Sciatic nerve (tissue), 2 donors: Measurements from ENCODE around the gene MAN2B2. TPM values are rescaled to one million over a fixed set of nuclear protein-coding genes. Genes with fewer than 3 reads are reported as not detected.

Experiments
- ATAC-seq: fragments of 200-7000 bp; cut with Tn5 transposase; one replicate; pipeline ENCODE4 v1.9.1; 2020; ENCODE audit warnings: mild to moderate bottlenecking, moderate library complexity
- DNase-seq: peaks from one replicate; pipeline ENCODE4 v3.0.0-alpha.2; 2020; ENCODE audit warnings: low spot score
- intact Hi-C: fragments of 100-400 bp; cut with DNase I; formaldehyde crosslinking; loops from one replicate; pipeline ENCODE4 v1.14.2; 2022
- total RNA-seq: library from RNA; stranded (reverse); fragmentation: NEBNext Ultra II Directional; extraction: Animal tissue kit (Norgen Biotek cat#: 25700); gene quantifications from one replicate; pipeline ENCODE4 v1.2.1, GENCODE V29; 2021
- donor health status: DM: no; HTN: no; CAD: no.
- donor health status: DM: no; HTN: no; CAD: no.

The MAN2B2 gene
- total RNA-seq, 1 donor from 2014 or later = 27.2 TPM

DNA sequence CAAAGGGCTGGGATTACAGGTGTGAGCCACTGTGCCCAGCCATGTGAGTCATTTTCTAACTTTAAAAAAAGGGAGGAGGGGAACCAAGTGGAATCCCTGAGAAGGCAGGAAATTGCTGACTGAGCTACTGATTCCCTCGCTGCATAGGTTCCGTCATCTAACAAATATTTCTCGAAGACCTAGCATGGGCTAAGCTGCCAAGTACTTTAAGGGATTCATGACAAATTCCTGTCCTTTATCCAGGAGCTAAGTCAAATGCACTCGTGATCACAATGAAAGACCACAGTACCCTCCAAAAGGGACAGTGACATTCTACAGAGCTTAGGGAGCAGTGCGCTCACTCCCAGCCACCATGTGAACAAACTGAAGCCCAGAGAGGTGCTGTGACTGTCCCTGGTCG, 33.2 kb upstream of the MAN2B2 start:
- intact Hi-C loops = no loop called here
- ATAC-seq = no peak
- no peak for DNase-seq

- no peak for ATAC-seq
- intact Hi-C loops = no loop called here
- DNase-seq = no peak
Observed at GRCh38 chr4:6542951-6543350, 32.0 kb upstream of the MAN2B2 start.

DNA sequence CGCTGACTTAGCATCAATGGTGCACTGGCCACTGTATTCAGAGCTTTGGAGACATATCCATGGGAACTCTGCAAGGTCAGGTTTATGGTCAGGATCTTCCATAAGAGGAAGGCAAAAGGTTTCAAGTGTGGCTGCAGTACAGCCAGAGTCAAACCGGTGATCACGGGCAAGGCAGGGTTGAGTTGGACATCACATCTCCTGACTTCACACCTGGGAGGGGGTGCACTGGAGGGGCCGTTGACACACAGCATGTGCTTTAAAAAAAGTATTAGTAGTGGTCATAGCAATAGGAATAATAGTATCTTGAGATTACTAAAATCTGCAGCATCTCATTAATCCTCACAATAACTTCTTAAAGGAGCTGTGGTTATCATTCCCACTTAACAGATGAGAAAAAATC, 28.9 kb upstream of the MAN2B2 start:
- ATAC-seq (no peak), DNase-seq (no peak)
- intact Hi-C loops = no loop called here

- intact Hi-C loops = no loop called here
- DNase-seq (no peak), ATAC-seq (no peak)
Observed at GRCh38 chr4:6546681-6547447, 28.1 kb upstream of the MAN2B2 start.

GRCh38 chr4:6548201-6548881, 26.6 kb upstream of the MAN2B2 start:
- ATAC-seq (no peak), DNase-seq (no peak)
- intact Hi-C loops = no loop called here

DNA sequence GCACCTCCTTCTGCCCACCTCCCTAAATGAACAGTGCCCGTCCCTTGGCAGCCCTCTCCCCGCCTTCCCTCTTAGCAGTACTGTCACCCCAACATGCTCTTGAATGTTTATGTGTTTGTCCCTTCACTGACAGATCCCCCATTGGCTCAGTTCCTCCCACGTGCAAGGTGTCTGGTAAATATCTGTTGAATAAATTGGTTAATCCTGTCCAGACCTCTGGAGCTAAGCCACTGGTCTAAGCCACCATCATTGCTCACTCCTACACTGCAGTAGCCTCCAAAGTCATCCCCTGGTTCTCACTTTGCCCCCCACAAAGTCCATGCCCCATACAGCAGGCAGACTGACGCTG, 26.1 kb upstream of the MAN2B2 start:
- DNase-seq (no peak), ATAC-seq (no peak)
- intact Hi-C loops = no loop called here

- DNase-seq (no peak), ATAC-seq (no peak)
- intact Hi-C loops = no loop called here
Observed at GRCh38 chr4:6549445-6549844, 25.5 kb upstream of the MAN2B2 start.

- intact Hi-C loops = no loop called here
- DNase-seq = no peak
- ATAC-seq = no peak
Observed at GRCh38 chr4:6549890-6550620, 24.9 kb upstream of the MAN2B2 start.

DNA sequence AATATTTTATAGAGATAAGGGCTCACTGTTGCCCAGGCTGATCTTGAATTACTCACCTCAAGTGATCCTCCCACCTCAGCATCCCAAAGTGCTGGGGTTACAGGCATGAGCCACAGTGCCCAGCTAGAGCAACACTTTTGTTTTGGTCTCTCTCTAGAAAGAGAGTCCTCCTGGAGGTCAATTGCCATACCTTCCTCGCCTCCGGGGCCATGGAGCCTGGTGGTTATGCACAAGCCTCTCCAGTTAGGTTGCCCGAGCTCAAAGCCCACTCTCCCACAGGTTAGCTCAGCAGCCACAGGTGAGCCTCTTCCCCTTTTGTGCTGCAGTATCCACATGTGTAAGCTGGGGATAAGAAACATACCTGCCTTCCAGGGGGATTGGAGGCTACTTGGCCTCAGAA, 24.2 kb upstream of the MAN2B2 start:
- intact Hi-C loops = no loop called here
- no peak for ATAC-seq

GRCh38 chr4:6551660-6552059, 23.3 kb upstream of the MAN2B2 start:
- ATAC-seq = no peak
- intact Hi-C loops = no loop called here
- no peak for DNase-seq

More for the DNA sequence above, 24.2 kb upstream of the MAN2B2 start:
- no peak for DNase-seq

DNA sequence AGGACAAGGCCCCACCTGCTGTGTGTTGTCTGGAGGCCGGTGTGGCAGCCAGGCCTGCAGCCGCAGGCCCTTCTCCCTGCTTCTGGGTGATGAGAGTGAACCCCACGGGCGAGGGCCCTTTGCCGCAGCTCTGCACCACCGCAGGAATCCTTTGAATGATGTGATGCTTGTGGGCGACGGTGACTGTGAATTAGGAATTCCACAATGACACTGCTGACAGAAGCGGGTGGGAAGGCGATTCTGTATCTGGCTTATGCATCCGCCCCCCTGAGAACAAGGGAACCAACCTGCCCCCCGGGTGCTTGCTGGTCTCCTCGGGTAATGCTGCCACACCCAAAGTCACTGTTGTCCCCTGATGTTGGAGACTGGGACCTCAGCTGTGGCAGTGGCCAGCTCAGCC, 19.5 kb upstream of the MAN2B2 start:
- ATAC-seq = no peak
- DNase-seq = no peak
- intact Hi-C loops = no loop called here

DNA sequence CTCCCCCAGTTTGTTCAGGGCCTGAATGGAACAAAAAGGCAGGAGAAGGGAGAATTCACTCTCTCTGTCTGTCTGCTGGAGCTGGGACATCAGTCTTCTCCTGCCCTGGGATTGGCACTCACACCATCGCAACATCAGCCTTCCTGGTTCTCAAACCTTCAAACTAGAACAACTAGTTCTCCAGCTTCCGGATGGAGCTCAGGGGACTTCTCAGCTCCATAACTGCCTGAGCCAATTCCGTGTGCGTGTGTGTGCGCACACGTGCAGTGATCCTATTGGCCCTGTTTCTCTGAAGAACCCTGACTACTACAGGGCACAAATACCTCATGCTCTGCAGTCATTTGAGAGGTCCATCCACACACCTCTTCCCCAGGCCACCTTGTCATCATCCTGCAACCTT, 18.7 kb upstream of the MAN2B2 start:
- no peak for DNase-seq
- no peak for ATAC-seq
- intact Hi-C loops = no loop called here

- DNase-seq (no peak), ATAC-seq (no peak)
- intact Hi-C loops = no loop called here
Observed at GRCh38 chr4:6557185-6557584, 17.8 kb upstream of the MAN2B2 start.

GRCh38 chr4:6557856-6558255, 17.1 kb upstream of the MAN2B2 start:
- intact Hi-C loops = no loop called here
- DNase-seq (no peak), ATAC-seq (no peak)

GRCh38 chr4:6560416-6561172, 14.4 kb upstream of the MAN2B2 start:
- no peak for ATAC-seq
- intact Hi-C loops = no loop called here
- no peak for DNase-seq

GRCh38 chr4:6561173-6561516, 13.8 kb upstream of the MAN2B2 start:
- ATAC-seq = no peak
- intact Hi-C loops = no loop called here

DNA sequence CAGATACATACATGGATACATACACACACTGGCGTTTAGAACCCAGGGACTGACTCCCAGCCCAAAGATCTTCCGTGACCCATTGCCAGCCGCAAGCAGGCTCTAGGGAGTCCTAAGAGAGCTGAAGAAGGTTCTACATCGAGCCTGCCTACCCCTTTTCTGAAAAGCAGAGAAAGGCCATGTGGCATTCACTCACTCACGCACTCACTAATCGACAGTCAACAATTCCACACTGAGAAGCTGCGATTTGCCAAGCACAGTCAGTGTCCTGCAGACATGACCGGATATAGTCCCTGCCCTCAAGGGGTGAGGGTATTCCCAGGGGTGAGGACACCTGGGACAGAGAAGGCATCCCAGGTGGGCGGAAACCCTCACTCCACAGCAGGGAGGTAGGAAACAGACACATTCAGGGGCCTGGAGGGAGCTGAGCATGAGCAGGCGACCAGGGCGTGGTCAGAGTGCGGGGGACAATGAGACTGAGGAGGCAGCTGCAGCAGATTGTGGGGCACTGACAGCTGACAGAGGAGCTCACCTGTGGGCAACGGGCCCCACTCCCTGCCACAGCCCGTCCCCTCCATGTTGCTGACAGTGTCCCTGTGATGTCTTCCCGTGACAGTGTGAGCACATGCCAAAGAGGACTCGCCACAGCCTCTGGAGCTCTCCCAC, 13.2 kb upstream of the MAN2B2 start:
- DNase-seq (no peak), ATAC-seq (no peak)
- intact Hi-C loops = no loop called here

More at GRCh38 chr4:6561173-6561516, 13.8 kb upstream of the MAN2B2 start:
- DNase-seq = no peak

GRCh38 chr4:6562931-6563901, 11.8 kb upstream of the MAN2B2 start:
- intact Hi-C loops = no loop called here
- DNase-seq = no peak
- no peak for ATAC-seq
